A673 (cell line): Measurements from ENCODE around the gene IFT122.

Experiments used
- CTCF ChIP-seq: fragments of 300-800, 200-600 bp; sonication (generic); conservative IDR thresholded peaks from 2 replicates; pipeline ENCODE4 v1.5.1; 2017; ENCODE audit warnings: low read depth, mild to moderate bottlenecking, antibody characterized with exemption, low read length, moderate library complexity, mixed read lengths
- EZH2 ChIP-seq: fragments of 200-600 bp; sonication (generic); IDR thresholded peaks from 2 replicates; pipeline ENCODE4 v1.6.1; 2017; ENCODE audit warnings: borderline replicate concordance, low read depth, mild to moderate bottlenecking, mixed read lengths, antibody characterized with exemption, low read length; ENCODE audit not compliant: poor library complexity, severe bottlenecking

DNA sequence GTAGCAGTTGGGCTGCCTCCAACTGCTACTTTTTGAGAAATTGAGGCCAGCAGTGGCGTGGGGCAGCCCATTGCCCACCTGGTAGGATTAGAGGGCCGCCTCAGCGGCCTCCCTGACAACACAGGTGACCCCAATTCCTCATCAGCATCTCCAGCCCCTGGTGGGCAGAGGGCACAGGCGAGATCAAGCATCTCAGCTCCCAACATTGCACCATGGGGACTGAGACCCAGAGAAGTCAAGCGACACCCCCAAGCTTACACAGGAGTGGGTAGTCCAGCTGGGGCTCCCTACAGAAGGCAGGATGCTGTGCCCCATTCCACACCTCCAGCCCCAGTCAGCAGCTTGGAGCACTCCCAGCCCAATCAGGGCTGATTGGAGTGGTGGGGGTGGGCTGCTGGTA lies 102.7 kb downstream of the IFT122 start:
- TF ChIP-seq CTCF (no peak), EZH2 (no peak)
